Loucy (cell line): Measurements from ENCODE around the gene ATP13A3.

Experiments
- EZH2phosphoT487 ChIP-seq: fragments of 200-600 bp; IDR thresholded peaks from 2 replicates; pipeline ENCODE4 v1.6.1; 2018; ENCODE audit warnings: antibody characterized with exemption, mild to moderate bottlenecking, moderate library complexity, borderline replicate concordance
- TF ChIP-seq, protein P1 (sequence below): fragments of 200-600 bp; sonication (generic); conservative IDR thresholded peaks from 2 replicates; pipeline ENCODE4 v1.5.1; 2014; ENCODE audit warnings: mild to moderate bottlenecking, antibody characterized with exemption, low read length

DNA sequence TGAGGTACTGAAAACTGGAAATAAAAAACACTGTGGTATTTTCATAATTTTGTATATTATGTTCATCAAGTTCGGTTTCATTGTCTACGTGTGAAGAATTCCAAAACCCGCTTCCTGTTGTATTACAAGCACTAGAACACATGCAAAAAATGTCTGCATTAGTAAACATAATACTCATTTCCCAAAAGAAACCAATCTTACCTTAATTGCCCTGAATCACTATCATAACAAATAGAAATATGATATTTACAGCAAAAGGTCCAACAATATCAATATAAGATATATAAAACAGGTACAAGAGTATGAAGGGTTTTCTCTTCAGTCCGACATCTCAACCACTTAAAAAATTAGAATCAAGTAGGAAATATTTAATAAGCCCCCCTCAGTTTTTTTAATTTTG lies 61.4 kb downstream of the ATP13A3 start:
- TF ChIP-seq, protein P1, sequence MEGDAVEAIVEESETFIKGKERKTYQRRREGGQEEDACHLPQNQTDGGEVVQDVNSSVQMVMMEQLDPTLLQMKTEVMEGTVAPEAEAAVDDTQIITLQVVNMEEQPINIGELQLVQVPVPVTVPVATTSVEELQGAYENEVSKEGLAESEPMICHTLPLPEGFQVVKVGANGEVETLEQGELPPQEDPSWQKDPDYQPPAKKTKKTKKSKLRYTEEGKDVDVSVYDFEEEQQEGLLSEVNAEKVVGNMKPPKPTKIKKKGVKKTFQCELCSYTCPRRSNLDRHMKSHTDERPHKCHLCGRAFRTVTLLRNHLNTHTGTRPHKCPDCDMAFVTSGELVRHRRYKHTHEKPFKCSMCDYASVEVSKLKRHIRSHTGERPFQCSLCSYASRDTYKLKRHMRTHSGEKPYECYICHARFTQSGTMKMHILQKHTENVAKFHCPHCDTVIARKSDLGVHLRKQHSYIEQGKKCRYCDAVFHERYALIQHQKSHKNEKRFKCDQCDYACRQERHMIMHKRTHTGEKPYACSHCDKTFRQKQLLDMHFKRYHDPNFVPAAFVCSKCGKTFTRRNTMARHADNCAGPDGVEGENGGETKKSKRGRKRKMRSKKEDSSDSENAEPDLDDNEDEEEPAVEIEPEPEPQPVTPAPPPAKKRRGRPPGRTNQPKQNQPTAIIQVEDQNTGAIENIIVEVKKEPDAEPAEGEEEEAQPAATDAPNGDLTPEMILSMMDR, result no peak
- TF ChIP-seq EZH2phosphoT487, result no peak
